Endothelial cell of umbilical vein (primary cell): Measurements from ENCODE around the gene NEK4. TPM values are rescaled to one million over a fixed set of nuclear protein-coding genes. Genes with fewer than 3 reads are reported as not detected.

Experiments used
- BruUV-seq: library from RNA; stranded (reverse); fragments of 400-500 nt; replicated peaks from 2 replicates; lab custom pipeline; 2021; lab: Mats Ljungman, UMichigan
- CTCF ChIA-PET: fragments of 300-600, 350-600 bp; sonication (Branson Sonifier 250); formaldehyde crosslinking; loops from one replicate; lab custom pipeline; 2021; ENCODE audit warnings: antibody characterized with exemption, inconsistent platforms; lab: Charles Lee
- POLR2A ChIA-PET: fragments of 300-600, 350-600 bp; sonication (Branson Sonifier 250); formaldehyde crosslinking; loops from one replicate; lab custom pipeline; 2021; ENCODE audit warnings: antibody characterized with exemption, inconsistent platforms; lab: Charles Lee
- DNase-seq: peaks from one replicate; pipeline ENCODE4 v3.0.0-alpha.2; 2011; ENCODE audit warnings: low read depth, low spot score
- FAIRE-seq: peaks from 2 replicates; lab custom pipeline; 2011; peaks lifted over from hg19 to GRCh38; lab: Jason Lieb, UNC
- H2AFZ ChIP-seq: 2 replicates; pipeline ENCODE4 v1.6.0; 2012; ENCODE audit warnings: low read depth, low read length, control low read depth, inconsistent platforms
- H3K27ac ChIP-seq: 2 replicates; pipeline ENCODE4 v1.5.1; 2011; ENCODE audit warnings: low read depth, mild to moderate bottlenecking, control low read depth, low read length, moderate library complexity; ENCODE audit not compliant: insufficient read depth
- H3K27me3 ChIP-seq, 2 experiments: 2 replicates each; pipeline versions ENCODE4 v1.6.0 to v1.6.1; 2011; ENCODE audit warnings: low read length in 2 of 2, mixed read lengths in 1 of 2; ENCODE audit not compliant: control insufficient read depth in 2 of 2, insufficient read depth in 2 of 2
- H3K36me3 ChIP-seq, 2 experiments: 2 replicates in 1 of 2; 3 replicates in 1 of 2; pipeline ENCODE4 v1.5.1; 2011; ENCODE audit warnings: low read length in 2 of 2, mild to moderate bottlenecking in 1 of 2, moderate library complexity in 1 of 2; ENCODE audit not compliant: control insufficient read depth in 2 of 2, insufficient read depth in 2 of 2; ENCODE audit errors: extremely low read depth in 1 of 2
- H3K4me1 ChIP-seq: 3 replicates; pipeline ENCODE4 v1.5.1; 2011; ENCODE audit warnings: mild to moderate bottlenecking, low read length; ENCODE audit not compliant: control insufficient read depth, insufficient read depth; ENCODE audit errors: extremely low read depth
- H3K4me2 ChIP-seq: 2 replicates; pipeline ENCODE4 v1.6.1; 2011; ENCODE audit warnings: low read length, control low read depth, mixed read lengths; ENCODE audit not compliant: insufficient read depth
- H3K4me3 ChIP-seq, 3 experiments: fragments of 200-600 bp in 1 of 3; sonication (generic), shearing (Covaris generic) in 1 of 3; replicated peaks in 1 of 3; 2 replicates each; pipeline ENCODE4 v1.5.1; 2011 to 2016; ENCODE audit warnings: control low read depth in 3 of 3, low read length in 3 of 3, mild to moderate bottlenecking in 2 of 3, inconsistent platforms in 1 of 3, low read depth in 1 of 3, moderate library complexity in 1 of 3; ENCODE audit not compliant: insufficient read depth in 1 of 3
- H3K79me2 ChIP-seq: 2 replicates; pipeline ENCODE4 v1.6.0; 2012; ENCODE audit warnings: low read length, inconsistent platforms; ENCODE audit not compliant: control insufficient read depth, insufficient read depth
- H3K9ac ChIP-seq: replicated peaks from 2 replicates; pipeline ENCODE3; 2011; ENCODE audit warnings: low read length, control low read depth; ENCODE audit not compliant: insufficient read depth; ENCODE audit errors: extremely low read depth
- H3K9me1 ChIP-seq: replicated peaks from 3 replicates; pipeline ENCODE4 v1.6.0; 2011; ENCODE audit warnings: mild to moderate bottlenecking, low read length; ENCODE audit not compliant: control insufficient read depth, insufficient read depth; ENCODE audit errors: extremely low read depth
- H3K9me3 ChIP-seq: replicated peaks from 2 replicates; pipeline ENCODE4 v1.5.1; 2012; ENCODE audit warnings: low read length, inconsistent platforms; ENCODE audit not compliant: control insufficient read depth, insufficient read depth
- H4K20me1 ChIP-seq: replicated peaks from 2 replicates; pipeline ENCODE3; 2011; ENCODE audit warnings: mild to moderate bottlenecking, low read length; ENCODE audit not compliant: control insufficient read depth, insufficient read depth; ENCODE audit errors: extremely low read depth
- EZH2 ChIP-seq: IDR thresholded peaks from 2 replicates; pipeline ENCODE4 v1.6.1; 2012; ENCODE audit warnings: borderline replicate concordance, low read depth, mild to moderate bottlenecking, moderate library complexity, low read length, inconsistent platforms; ENCODE audit not compliant: severe bottlenecking
- FOS ChIP-seq: IDR thresholded peaks from 2 replicates; pipeline ENCODE4 v1.6.1; 2011; ENCODE audit warnings: mild to moderate bottlenecking, low read length, moderate library complexity, borderline replicate concordance; ENCODE audit not compliant: insufficient read depth
- GATA2 ChIP-seq: IDR thresholded peaks from 2 replicates; pipeline ENCODE4 v1.7.0; 2011; ENCODE audit warnings: low read depth, mild to moderate bottlenecking, moderate library complexity, mixed read lengths, low read length; ENCODE audit not compliant: insufficient read length, insufficient read depth
- JUN ChIP-seq: IDR thresholded peaks from 2 replicates; pipeline ENCODE4 v1.6.1; 2011; ENCODE audit warnings: borderline replicate concordance, low read depth; ENCODE audit not compliant: insufficient read length, insufficient read depth
- MYC ChIP-seq: IDR thresholded peaks from one replicate; pipeline ENCODE4 v1.6.1; 2011; ENCODE audit warnings: mild to moderate bottlenecking, low read depth, low read length
- POLR2A ChIP-seq: IDR thresholded peaks from 2 replicates; pipeline ENCODE4 v1.6.1; 2012; ENCODE audit warnings: low read depth, mild to moderate bottlenecking, control low read depth, low read length
- POLR2AphosphoS5 ChIP-seq: IDR thresholded peaks from 2 replicates; pipeline ENCODE4 v1.6.1; 2012; ENCODE audit warnings: low read depth, mild to moderate bottlenecking, control low read depth, low read length, moderate library complexity; ENCODE audit not compliant: insufficient read depth
- dilution Hi-C: fragments of 300-500 bp; cut with MboI; formaldehyde crosslinking; loops from one replicate; pipeline ENCODE4 v1.15.0; 2019; ENCODE audit warnings: low sequenced_read_pairs; ENCODE audit not compliant: extremely low pct_ligation_motif_present
- intact Hi-C: fragments of 100-400 bp; cut with micrococcal nuclease; formaldehyde crosslinking; loops from one replicate; pipeline ENCODE4 v1.10.0; 2022
- polyA plus RNA-seq, 4 experiments: library from polyadenylated mRNA; depleted of rRNA in 3 of 4; stranded (reverse) in 3 of 4; unstranded in 1 of 4; fragments of >200 nt; gene quantifications; 2 replicates each; pipeline versions ENCODE4 v1.2.1 to v1.2.3, GENCODE V29; 2011 to 2012; ENCODE audit warnings: missing spikeins in 1 of 4
- total RNA-seq: library from RNA; stranded (reverse); gene quantifications from 2 replicates; pipeline ENCODE4 v1.2.3, GENCODE V29; 2021
- TF ChIP-seq, protein P1 (sequence below): IDR thresholded peaks from 2 replicates; pipeline ENCODE4 v1.6.1; 2011; ENCODE audit not compliant: insufficient read depth, insufficient read length
- TF ChIP-seq, protein P2 (sequence below), 2 donors: IDR thresholded peaks; 1 replicate in 1 of 2; 2 replicates in 1 of 2; pipeline ENCODE4 v1.5.1; 2011; ENCODE audit warnings: low read length in 2 of 2, mild to moderate bottlenecking in 2 of 2, moderate library complexity in 2 of 2, control low read depth in 1 of 2, inconsistent platforms in 1 of 2, low read depth in 1 of 2; ENCODE audit not compliant: insufficient read depth in 1 of 2; ENCODE audit errors: extremely low read depth in 1 of 2

Gene NEK4
- total and polyA plus RNA-seq, 2 donors (not counting 3 experiments of a cell fraction or from before 2014, with no cell fraction given), result 4.4 to 20.8 TPM

DNA sequence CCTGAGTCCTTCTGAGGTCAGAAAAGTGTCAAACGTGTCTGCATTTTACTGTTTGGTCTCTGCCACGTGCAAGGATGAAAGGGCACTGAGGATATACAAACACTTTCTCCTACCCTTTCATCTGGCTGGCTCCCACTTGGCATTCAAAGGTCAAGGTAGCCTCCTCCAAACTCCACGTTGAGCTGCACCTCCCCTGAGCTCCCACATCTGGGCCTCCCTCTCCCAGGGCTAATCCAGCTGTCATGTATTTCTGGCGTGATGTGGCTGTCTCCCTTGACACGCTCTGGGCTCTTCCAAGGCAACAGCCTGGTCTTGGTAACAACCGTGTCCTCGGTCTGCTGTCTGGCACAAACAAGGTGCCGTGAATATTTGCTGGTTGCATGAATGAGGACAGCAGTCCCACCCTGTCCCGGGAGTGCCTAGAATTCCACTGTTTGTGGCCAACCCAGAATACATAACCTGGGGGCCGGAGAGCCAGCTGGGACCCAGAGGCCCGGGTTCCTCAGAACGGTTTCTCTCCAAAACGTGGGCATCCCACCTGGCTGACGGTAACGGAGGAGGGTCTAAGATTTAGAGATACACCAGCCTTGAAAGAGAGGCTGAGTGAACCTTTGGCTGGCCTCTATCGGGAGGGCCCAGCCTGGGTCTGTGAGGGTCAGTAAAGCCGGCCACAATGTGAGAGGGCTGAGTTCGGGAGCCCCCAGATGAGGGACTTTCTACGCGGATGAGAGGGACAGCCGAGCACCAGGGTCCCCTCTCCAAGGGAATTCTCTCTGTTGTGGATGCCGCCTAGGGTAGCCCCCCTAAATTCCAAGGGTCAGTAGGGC is 65.9 kb downstream of the NEK4 start:
- no peaks in the 10 kb centered on the region for H4K20me1 ChIP-seq
- H3K9ac ChIP-seq, result peak overlapping the region; percentile 90
- TF ChIP-seq MYC (no peak), GATA2 (no peak), FOS (no peak), JUN (no peak)
- dilution Hi-C loops (no loop called here), intact Hi-C loops (loop anchor here (2.0 kb wide), 1 partner anchor 18 kb away; the partner anchor contains the start of gene GNL3)
- H3K27me3 ChIP-seq, result no peaks in the 10 kb centered on the region
- H2AFZ ChIP-seq, result peak overlapping the region; percentile 100
- peak; percentile 78 for FAIRE-seq
- peak overlapping the region; percentile 89 for H3K4me2 ChIP-seq
- peak overlapping the region; percentile 62 to 94 (median 92) for H3K4me3 ChIP-seq
- DNase-seq, result peak; percentile 36
- CTCF ChIA-PET, result interaction anchor here (1.2 kb wide), 1 partner anchor 12 kb away, joined by 3 read pairs; no protein-coding TSS in a partner anchor
- peaks cover 48% of the 10 kb centered on the region for H3K79me2 ChIP-seq
- POLR2A ChIA-PET, result interaction anchor here (0.8 to 1.2 kb wide), 2 partner anchors 11 to 38 kb away, joined by 3 to 4 read pairs; no protein-coding TSS in a partner anchor
- H3K36me3 ChIP-seq, result peaks cover 0 to 11% of the 10 kb centered on the region in 2 experiments
- no peaks in the 10 kb centered on the region for H3K9me1 ChIP-seq
- no peaks in the 10 kb centered on the region for H3K9me3 ChIP-seq
- peaks cover 17% of the 10 kb centered on the region for H3K4me1 ChIP-seq
- BruUV-seq, result TSS peak; percentile 35
- H3K27ac ChIP-seq, result peak overlapping the region; percentile 57

DNA sequence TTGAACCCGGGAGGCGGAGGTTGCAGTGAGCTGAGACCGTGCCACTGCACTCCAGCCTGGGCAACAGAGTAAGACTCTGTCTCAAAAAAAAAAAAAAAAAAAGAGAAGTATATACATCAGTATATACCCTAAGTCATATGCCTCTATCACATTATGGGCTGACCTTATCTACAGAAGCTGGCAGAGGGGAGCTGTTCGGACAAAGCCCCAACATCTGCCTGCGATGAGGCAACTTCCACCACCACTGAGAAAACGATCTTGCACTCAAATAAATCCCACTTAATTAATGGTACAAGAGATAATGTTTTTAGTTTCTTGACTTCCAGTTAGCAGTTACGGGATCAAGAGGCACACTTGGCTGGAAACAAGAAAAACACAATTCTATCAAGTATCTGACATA is 67.4 kb downstream of the NEK4 start:
- Histone ChIP-seq H3K9me1 (no peaks in the 10 kb centered on the region), H2AFZ (no peak overlapping the region), H3K4me2 (no peak overlapping the region), H3K36me3 (peaks cover 0 to 10% of the 10 kb centered on the region in 2 experiments), H3K9ac (no peak overlapping the region), H3K27me3 (no peaks in the 10 kb centered on the region), H3K4me3 (no peak overlapping the region), H3K9me3 (no peaks in the 10 kb centered on the region), H3K4me1 (peaks cover 17% of the 10 kb centered on the region), H3K27ac (no peak overlapping the region), H3K79me2 (peaks cover 48% of the 10 kb centered on the region), H4K20me1 (no peaks in the 10 kb centered on the region)
- dilution Hi-C loops, result no loop called here
- intact Hi-C loops, result no loop called here
- ChIA-PET CTCF (no interaction called here), POLR2A (no interaction called here)
- TF ChIP-seq, protein P1, sequence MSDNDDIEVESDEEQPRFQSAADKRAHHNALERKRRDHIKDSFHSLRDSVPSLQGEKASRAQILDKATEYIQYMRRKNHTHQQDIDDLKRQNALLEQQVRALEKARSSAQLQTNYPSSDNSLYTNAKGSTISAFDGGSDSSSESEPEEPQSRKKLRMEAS, result no peak
- TF ChIP-seq MYC (no peak), GATA2 (no peak), EZH2 (no peak), POLR2A (no peak), FOS (no peak), POLR2AphosphoS5 (no peak), JUN (no peak)
- TF ChIP-seq, protein P2, sequence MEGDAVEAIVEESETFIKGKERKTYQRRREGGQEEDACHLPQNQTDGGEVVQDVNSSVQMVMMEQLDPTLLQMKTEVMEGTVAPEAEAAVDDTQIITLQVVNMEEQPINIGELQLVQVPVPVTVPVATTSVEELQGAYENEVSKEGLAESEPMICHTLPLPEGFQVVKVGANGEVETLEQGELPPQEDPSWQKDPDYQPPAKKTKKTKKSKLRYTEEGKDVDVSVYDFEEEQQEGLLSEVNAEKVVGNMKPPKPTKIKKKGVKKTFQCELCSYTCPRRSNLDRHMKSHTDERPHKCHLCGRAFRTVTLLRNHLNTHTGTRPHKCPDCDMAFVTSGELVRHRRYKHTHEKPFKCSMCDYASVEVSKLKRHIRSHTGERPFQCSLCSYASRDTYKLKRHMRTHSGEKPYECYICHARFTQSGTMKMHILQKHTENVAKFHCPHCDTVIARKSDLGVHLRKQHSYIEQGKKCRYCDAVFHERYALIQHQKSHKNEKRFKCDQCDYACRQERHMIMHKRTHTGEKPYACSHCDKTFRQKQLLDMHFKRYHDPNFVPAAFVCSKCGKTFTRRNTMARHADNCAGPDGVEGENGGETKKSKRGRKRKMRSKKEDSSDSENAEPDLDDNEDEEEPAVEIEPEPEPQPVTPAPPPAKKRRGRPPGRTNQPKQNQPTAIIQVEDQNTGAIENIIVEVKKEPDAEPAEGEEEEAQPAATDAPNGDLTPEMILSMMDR (IDR thresholded peaks at IDR 0.05; ENCODE audit: extremely low read depth in 1 of 2, insufficient read depth in 1 of 2, low read depth in 1 of 2, low read length in 2 of 2), result no peak
- DNase-seq, result no peak
- FAIRE-seq, result no peak
- BruUV-seq, result no TSS peak
